ENCODE measurements around the gene ZNF197. TPM values are rescaled to one million over a fixed set of nuclear protein-coding genes. Genes with fewer than 3 reads are reported as not detected.

Gene ZNF197
- total RNA-seq, 1 donor, result 16.0 TPM

GRCh38 chr3:44685128-44685800, 60.4 kb downstream of the ZNF197 start:
- peak overlapping the region; percentile 77 for H3K4me3 ChIP-seq (ENCODE audit: low read depth, low read length)
- DNase-seq (ENCODE audit: low read depth), result peak; percentile 85
- TF ChIP-seq, protein P1, sequence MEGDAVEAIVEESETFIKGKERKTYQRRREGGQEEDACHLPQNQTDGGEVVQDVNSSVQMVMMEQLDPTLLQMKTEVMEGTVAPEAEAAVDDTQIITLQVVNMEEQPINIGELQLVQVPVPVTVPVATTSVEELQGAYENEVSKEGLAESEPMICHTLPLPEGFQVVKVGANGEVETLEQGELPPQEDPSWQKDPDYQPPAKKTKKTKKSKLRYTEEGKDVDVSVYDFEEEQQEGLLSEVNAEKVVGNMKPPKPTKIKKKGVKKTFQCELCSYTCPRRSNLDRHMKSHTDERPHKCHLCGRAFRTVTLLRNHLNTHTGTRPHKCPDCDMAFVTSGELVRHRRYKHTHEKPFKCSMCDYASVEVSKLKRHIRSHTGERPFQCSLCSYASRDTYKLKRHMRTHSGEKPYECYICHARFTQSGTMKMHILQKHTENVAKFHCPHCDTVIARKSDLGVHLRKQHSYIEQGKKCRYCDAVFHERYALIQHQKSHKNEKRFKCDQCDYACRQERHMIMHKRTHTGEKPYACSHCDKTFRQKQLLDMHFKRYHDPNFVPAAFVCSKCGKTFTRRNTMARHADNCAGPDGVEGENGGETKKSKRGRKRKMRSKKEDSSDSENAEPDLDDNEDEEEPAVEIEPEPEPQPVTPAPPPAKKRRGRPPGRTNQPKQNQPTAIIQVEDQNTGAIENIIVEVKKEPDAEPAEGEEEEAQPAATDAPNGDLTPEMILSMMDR (IDR thresholded peaks at IDR 0.05; ENCODE audit: insufficient read depth, low read depth, low read length), result no peak

DNA sequence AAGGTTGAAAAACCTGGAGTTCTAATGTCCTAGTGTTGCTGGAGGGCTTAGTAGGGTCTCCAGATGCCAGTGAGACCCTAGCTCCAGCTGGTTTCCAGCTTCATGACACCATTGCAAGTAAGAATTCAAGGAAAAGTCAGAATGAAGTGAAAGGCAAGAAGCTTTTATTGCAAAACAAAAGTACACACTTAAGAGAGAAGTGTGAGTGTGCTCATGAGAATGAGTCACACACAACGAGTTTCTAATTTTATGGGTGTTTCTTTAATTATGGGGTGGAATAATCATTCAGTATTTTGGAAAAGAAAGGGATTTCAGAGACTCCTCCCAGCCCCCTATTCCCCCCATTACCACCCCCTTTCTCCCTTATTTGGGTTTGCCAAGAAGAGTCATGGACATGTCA, 63.1 kb downstream of the ZNF197 start:
- no peak for DNase-seq (ENCODE audit: low read depth)
- TF ChIP-seq, protein P1 (IDR thresholded peaks at IDR 0.05; ENCODE audit: insufficient read depth, low read depth, low read length), result no peak
- no peak overlapping the region for H3K4me3 ChIP-seq (ENCODE audit: low read depth, low read length)

Other genes starting within 250 kb of the ZNF197 start
- gene ZNF445, start 147.4 kb upstream of the ZNF197 start, total RNA-seq, result 9.0 and 9.5 TPM in 2 replicates
- 5.8 and 6.0 TPM in 2 replicates for gene ZKSCAN7, start 69.8 kb upstream of the ZNF197 start, total RNA-seq
- 2.9 and 3.0 TPM in 2 replicates for gene ZNF660, start 40.1 kb upstream of the ZNF197 start, total RNA-seq
- 16.1 and 22.5 TPM in 2 replicates for gene ZNF35, start 23.7 kb downstream of the ZNF197 start, total RNA-seq
- gene ZNF502, start 87.6 kb downstream of the ZNF197 start, total RNA-seq, result 4.2 and 6.9 TPM in 2 replicates
- 4.3 and 5.2 TPM in 2 replicates for gene ZNF501, start 104.6 kb downstream of the ZNF197 start, total RNA-seq
- gene KIAA1143, start 136.6 kb downstream of the ZNF197 start, total RNA-seq, result 13.2 and 20.7 TPM in 2 replicates
- 5.5 and 9.9 TPM in 2 replicates for gene KIF15, start 136.8 kb downstream of the ZNF197 start, total RNA-seq
- 12.6 and 13.0 TPM in 2 replicates for gene TMEM42, start 236.9 kb downstream of the ZNF197 start, total RNA-seq
- gene TGM4, start 249.6 kb downstream of the ZNF197 start, total RNA-seq, result not detected in 2 replicates